Trophoblast cell (in vitro differentiated cells and primary cell): Measurements from ENCODE around the gene PARPBP.
"Not testable (repeated sequence)": the region's sequence is repeated elsewhere in the genome, so short reads cannot be mapped to it uniquely, and the experiment has no call there.

Experiments used
- DNase-seq, 2 donors: peaks; one replicate each; pipeline ENCODE4 v3.0.0-alpha.2; 2016
- H2AFZ ChIP-seq: 2 replicates; pipeline ENCODE4 v1.6.1; 2013; ENCODE audit warnings: low read length, moderate library complexity, mild to moderate bottlenecking; ENCODE audit not compliant: insufficient read depth, poor library complexity
- H2AK5ac ChIP-seq: 2 replicates; pipeline ENCODE4 v1.6.1; 2013; ENCODE audit warnings: mild to moderate bottlenecking, low read length
- H2BK120ac ChIP-seq: 2 replicates; pipeline ENCODE4 v1.6.1; 2013; ENCODE audit warnings: low read length, mild to moderate bottlenecking, moderate library complexity; ENCODE audit not compliant: insufficient read depth, poor library complexity
- H2BK12ac ChIP-seq: 2 replicates; pipeline ENCODE4 v1.6.1; 2013; ENCODE audit warnings: mild to moderate bottlenecking, low read length, moderate library complexity
- H2BK5ac ChIP-seq: 2 replicates; pipeline ENCODE4 v1.6.1; 2013; ENCODE audit warnings: low read length, low read depth, moderate library complexity, mild to moderate bottlenecking; ENCODE audit not compliant: poor library complexity
- H3K14ac ChIP-seq: 2 replicates; pipeline ENCODE4 v1.6.1; 2013; ENCODE audit warnings: mild to moderate bottlenecking, low read length
- H3K18ac ChIP-seq: 2 replicates; pipeline ENCODE4 v1.6.1; 2013; ENCODE audit warnings: mild to moderate bottlenecking, low read length
- H3K23ac ChIP-seq: 2 replicates; pipeline ENCODE4 v1.6.1; 2013; ENCODE audit warnings: low read length
- H3K27ac ChIP-seq: 2 replicates; pipeline ENCODE4 v1.5.1; 2013; ENCODE audit warnings: low read depth, mild to moderate bottlenecking, inconsistent platforms, low read length, moderate library complexity
- H3K27me3 ChIP-seq: 2 replicates; pipeline ENCODE4 v1.6.1; 2013; ENCODE audit warnings: inconsistent platforms, mild to moderate bottlenecking, low read length, moderate library complexity; ENCODE audit not compliant: insufficient read depth
- H3K36me3 ChIP-seq, 2 experiments: 1 replicate in 1 of 2; 2 replicates in 1 of 2; pipeline ENCODE4 v1.6.1; 2013; ENCODE audit warnings: low read length in 2 of 2, mild to moderate bottlenecking in 2 of 2, moderate library complexity in 1 of 2; ENCODE audit not compliant: insufficient read depth in 2 of 2, control insufficient read depth in 1 of 2
- H3K4ac ChIP-seq: 2 replicates; pipeline ENCODE4 v1.6.1; 2013; ENCODE audit warnings: low read depth, mild to moderate bottlenecking, low read length, moderate library complexity
- H3K4me1 ChIP-seq, 2 experiments: 1 replicate in 1 of 2; 2 replicates in 1 of 2; pipeline ENCODE4 v1.6.1; 2013; ENCODE audit warnings: low read length in 2 of 2, mild to moderate bottlenecking in 2 of 2, moderate library complexity in 1 of 2; ENCODE audit not compliant: insufficient read depth in 2 of 2, control insufficient read depth in 1 of 2
- H3K4me2 ChIP-seq: 2 replicates; pipeline ENCODE4 v1.6.1; 2013; ENCODE audit warnings: inconsistent platforms, mild to moderate bottlenecking, low read length, moderate library complexity
- H3K4me3 ChIP-seq: 2 replicates; pipeline ENCODE4 v1.5.1; 2013; ENCODE audit warnings: mild to moderate bottlenecking, low read depth, low read length, inconsistent platforms
- H3K79me1 ChIP-seq: one replicate; pipeline ENCODE4 v1.6.1; 2013; ENCODE audit warnings: low read length
- H3K79me2 ChIP-seq: 2 replicates; pipeline ENCODE4 v1.6.1; 2013; ENCODE audit warnings: low read length, mild to moderate bottlenecking; ENCODE audit not compliant: control insufficient read depth, insufficient read depth, poor library complexity
- H3K9ac ChIP-seq: 2 replicates; pipeline ENCODE4 v1.6.1; 2013; ENCODE audit warnings: mild to moderate bottlenecking, low read length
- H3K9me3 ChIP-seq: 2 replicates; pipeline ENCODE4 v1.6.1; 2013; ENCODE audit warnings: low read depth, mild to moderate bottlenecking, control low read depth, inconsistent platforms, low read length; ENCODE audit not compliant: insufficient read depth
- H4K12ac ChIP-seq: 2 replicates; pipeline ENCODE4 v1.6.1; 2013; ENCODE audit warnings: low read depth, mild to moderate bottlenecking, low read length, moderate library complexity
- H4K8ac ChIP-seq: 2 replicates; pipeline ENCODE4 v1.6.1; 2013; ENCODE audit warnings: low read depth, mild to moderate bottlenecking, low read length, moderate library complexity
- H4K91ac ChIP-seq: one replicate; pipeline ENCODE4 v1.6.1; 2013; ENCODE audit warnings: low read depth, mild to moderate bottlenecking, low read length, moderate library complexity
- WGBS: extraction: QIAGEN DNeasy Blood & Tissue Kit; methylation state at CpG from one replicate; pipeline ENCODE4 v1.1.7; 2013; ENCODE audit warnings: missing lambda C conversion rate; ENCODE audit not compliant: insufficient read length, insufficient coverage; ENCODE audit errors: extremely low coverage; 5-methylcytosine and 5-hydroxymethylcytosine counted together

PARPBP gene

GRCh38 chr12:102118874-102119273, 1.1 kb upstream of the PARPBP start:
- H3K27me3 ChIP-seq = no peaks in the 10 kb centered on the region
- H3K4me1 ChIP-seq = peaks cover 3 to 4% of the 10 kb centered on the region in 2 experiments
- peak overlapping the region; percentile 82 for H3K4me2 ChIP-seq
- H3K79me1 ChIP-seq = peaks cover 9% of the 10 kb centered on the region
- H3K4me3 ChIP-seq = no peak overlapping the region
- no peak for DNase-seq
- H3K14ac ChIP-seq = no peak overlapping the region
- H2BK5ac ChIP-seq = no peak overlapping the region
- no peak overlapping the region for H2AK5ac ChIP-seq
- no peak overlapping the region for H4K8ac ChIP-seq
- no peak overlapping the region for H3K27ac ChIP-seq
- H2BK120ac ChIP-seq = no peak overlapping the region
- H3K18ac ChIP-seq = no peak overlapping the region
- no peak overlapping the region for H4K12ac ChIP-seq
- peaks cover 5% of the 10 kb centered on the region in 2 experiments for H3K36me3 ChIP-seq
- H3K9me3 ChIP-seq = no peaks in the 10 kb centered on the region
- peaks cover 2% of the 10 kb centered on the region for H3K79me2 ChIP-seq
- H3K4ac ChIP-seq = no peak overlapping the region
- no peak overlapping the region for H4K91ac ChIP-seq
- WGBS = no CpG with 5 or more reads among the region's 2 CpGs
- no peak overlapping the region for H2BK12ac ChIP-seq
- no peak overlapping the region for H3K23ac ChIP-seq
- H2AFZ ChIP-seq = no peak overlapping the region
- no peak overlapping the region for H3K9ac ChIP-seq

DNA sequence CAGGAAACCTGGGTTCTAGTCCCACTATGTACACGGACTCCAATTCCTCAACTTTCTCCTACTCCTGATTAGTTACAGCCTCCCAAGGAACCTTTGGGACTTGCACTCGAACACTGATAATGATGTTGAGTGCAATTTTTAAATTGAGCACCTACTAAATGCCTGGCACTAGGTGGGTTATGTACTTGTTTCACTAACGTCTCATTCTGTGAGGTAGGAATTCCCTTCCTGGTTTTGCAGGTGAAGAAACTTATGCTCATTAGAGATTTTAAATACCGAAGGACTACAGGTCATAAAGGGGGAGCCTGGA, 536 bp downstream of the PARPBP start:
- peak overlapping the region; percentile 63 for H3K4me2 ChIP-seq
- no peak overlapping the region for H2BK120ac ChIP-seq
- no peak overlapping the region for H3K14ac ChIP-seq
- no peak overlapping the region for H3K4ac ChIP-seq
- no peak overlapping the region for H2BK12ac ChIP-seq
- peaks cover 2% of the 10 kb centered on the region for H3K79me2 ChIP-seq
- H2BK5ac ChIP-seq = no peak overlapping the region
- no peak overlapping the region for H4K91ac ChIP-seq
- H3K27ac ChIP-seq = peak overlapping the region; percentile 72
- DNase-seq = no peak
- peaks cover 3 to 4% of the 10 kb centered on the region in 2 experiments for H3K4me1 ChIP-seq
- no peak overlapping the region for H4K12ac ChIP-seq
- H3K9me3 ChIP-seq = no peaks in the 10 kb centered on the region
- H3K18ac ChIP-seq = no peak overlapping the region
- no peaks in the 10 kb centered on the region for H3K27me3 ChIP-seq
- H2AK5ac ChIP-seq = no peak overlapping the region
- H3K4me3 ChIP-seq = peak overlapping the region; percentile 86
- peak overlapping the region; percentile 79 for H3K9ac ChIP-seq
- no peak overlapping the region for H2AFZ ChIP-seq
- no CpG with 5 or more reads among the region's 4 CpGs for WGBS
- no peak overlapping the region for H4K8ac ChIP-seq
- H3K79me1 ChIP-seq = peaks cover 9% of the 10 kb centered on the region
- no peak overlapping the region for H3K23ac ChIP-seq
- peaks cover 5% of the 10 kb centered on the region in 2 experiments for H3K36me3 ChIP-seq

GRCh38 chr12:102120886-102121285, 903 bp downstream of the PARPBP start:
- Histone ChIP-seq H3K79me1 (peaks cover 9% of the 10 kb centered on the region), H4K12ac (no peak overlapping the region), H3K4me2 (peak overlapping the region; percentile 63), H3K27me3 (no peaks in the 10 kb centered on the region), H3K4ac (no peak overlapping the region), H4K8ac (no peak overlapping the region), H2BK12ac (no peak overlapping the region), H3K36me3 (peaks cover 5% of the 10 kb centered on the region in 2 experiments), H3K79me2 (peaks cover 2% of the 10 kb centered on the region), H3K14ac (no peak overlapping the region), H2BK5ac (no peak overlapping the region), H3K4me1 (peaks cover 3 to 4% of the 10 kb centered on the region in 2 experiments), H2BK120ac (no peak overlapping the region), H3K4me3 (no peak overlapping the region), H3K9ac (no peak overlapping the region), H2AFZ (no peak overlapping the region), H3K18ac (no peak overlapping the region), H3K23ac (no peak overlapping the region), H2AK5ac (no peak overlapping the region), H3K9me3 (no peaks in the 10 kb centered on the region), H3K27ac (peak overlapping the region; percentile 72), H4K91ac (no peak overlapping the region)
- WGBS = 88% methylated on average over 1 of the region's 4 CpGs
- no peak for DNase-seq

DNA sequence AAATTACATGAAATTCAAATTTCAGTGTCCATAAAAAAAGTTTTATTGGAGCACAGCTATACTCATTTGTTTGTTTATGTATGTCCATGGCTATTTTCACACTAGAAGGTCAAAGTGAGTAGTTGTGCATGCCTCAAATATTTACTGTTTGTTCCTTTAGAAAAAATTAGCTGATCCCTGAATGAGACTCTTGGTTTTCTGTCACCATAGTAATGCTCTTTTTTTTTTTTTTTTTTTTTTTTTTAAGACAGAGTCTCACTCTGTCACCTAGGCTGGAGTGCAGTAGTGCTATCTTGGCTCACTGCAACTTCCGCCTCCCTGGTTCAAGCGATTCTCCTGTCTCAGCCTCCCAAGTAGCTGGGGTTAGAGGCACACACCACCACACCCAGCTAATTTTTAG, 1.3 kb downstream of the PARPBP start:
- H3K36me3 ChIP-seq, H3K27me3 ChIP-seq, H3K79me2 ChIP-seq, H3K9ac ChIP-seq, H4K91ac ChIP-seq, H3K18ac ChIP-seq, H3K4me2 ChIP-seq, H4K8ac ChIP-seq, H2AFZ ChIP-seq, H2AK5ac ChIP-seq, H2BK5ac ChIP-seq, DNase-seq, H3K23ac ChIP-seq, H3K4ac ChIP-seq, H3K14ac ChIP-seq, H3K4me1 ChIP-seq, H3K9me3 ChIP-seq, H4K12ac ChIP-seq, H2BK12ac ChIP-seq, H3K27ac ChIP-seq, H3K4me3 ChIP-seq, H2BK120ac ChIP-seq, H3K79me1 ChIP-seq: not testable (repeated sequence)
- no CpG with 5 or more reads among the region's 2 CpGs for WGBS
